Spleen (tissue), 11 donors: ENCODE results near the gene AQP12A. TPM values are rescaled to one million over a fixed set of nuclear protein-coding genes. Genes with fewer than 3 reads are reported as not detected.

Experiments used
- DNase-seq: peaks from one replicate; pipeline ENCODE4 v3.0.0-alpha.2; 2020
- H3K27ac ChIP-seq, 8 donors: fragments of 200-600 bp; sonication (generic) in 7 of 8; 1 replicate in 4 of 8; 2 replicates in 4 of 8; pipeline versions ENCODE4 v1.5.0 to v1.8.0; 2016 to 2021; ENCODE audit warnings: inconsistent platforms in 4 of 8, mild to moderate bottlenecking in 4 of 8, moderate library complexity in 1 of 8
- H3K27me3 ChIP-seq, 7 donors: fragments of 200-600 bp; sonication (generic) in 6 of 7; replicated peaks in 1 of 7; 1 replicate in 4 of 7; 2 replicates in 3 of 7; pipeline versions ENCODE4 v1.5.0 to v1.8.0; 2016 to 2021; ENCODE audit warnings: inconsistent platforms in 3 of 7, mild to moderate bottlenecking in 1 of 7
- H3K36me3 ChIP-seq, 6 donors: fragments of 200-600 bp; sonication (generic) in 5 of 6; 1 replicate in 4 of 6; 2 replicates in 2 of 6; pipeline versions ENCODE4 v1.5.0 to v1.8.0; 2016 to 2021; ENCODE audit warnings: inconsistent platforms in 2 of 6
- H3K4me1 ChIP-seq, 6 donors: fragments of 200-600 bp; sonication (generic) in 5 of 6; 1 replicate in 3 of 6; 2 replicates in 3 of 6; pipeline versions ENCODE4 v1.5.0 to v1.8.0; 2016 to 2021; ENCODE audit warnings: inconsistent platforms in 3 of 6
- H3K4me3 ChIP-seq, 8 donors: fragments of 200-600 bp; sonication (generic) in 7 of 8; 1 replicate in 4 of 8; 2 replicates in 4 of 8; pipeline versions ENCODE4 v1.5.0 to v1.8.0; 2016 to 2021; ENCODE audit warnings: inconsistent platforms in 4 of 8, mild to moderate bottlenecking in 4 of 8, moderate library complexity in 2 of 8
- H3K9me3 ChIP-seq, 8 donors: fragments of 200-600 bp; sonication (generic) in 7 of 8; 1 replicate in 4 of 8; 2 replicates in 4 of 8; pipeline versions ENCODE4 v1.5.0 to v1.8.0; 2016 to 2021; ENCODE audit warnings: inconsistent platforms in 4 of 8
- POLR2A ChIP-seq, 3 donors: fragments of 450-650 bp; IDR thresholded peaks; one replicate each; pipeline ENCODE4 v1.5.1; 2017; ENCODE audit warnings: antibody characterized with exemption in 3 of 3, mild to moderate bottlenecking in 1 of 3
- POLR2AphosphoS5 ChIP-seq, 3 donors: sonication (generic); formaldehyde crosslinking; IDR thresholded peaks; one replicate each; pipeline ENCODE4 v1.5.1; 2017; ENCODE audit warnings: antibody characterized with exemption in 3 of 3
- WGBS, 5 donors: extraction: QIAGEN DNeasy Blood & Tissue Kit in 3 of 5; methylation state at CpG; one replicate each; pipeline versions ENCODE4 v1.1.5 to v1.1.7; 2013 to 2018; 5-methylcytosine and 5-hydroxymethylcytosine counted together
- intact Hi-C: fragments of 100-400 bp; cut with DNase I; formaldehyde crosslinking; loops from one replicate; pipeline ENCODE4 v1.15.0; 2023; ENCODE audit warnings: low total_unique reads
- polyA plus RNA-seq, 3 donors: library from polyadenylated mRNA; stranded (reverse); fragments of 200-250 nt; gene quantifications; one replicate each; pipeline ENCODE4 v1.2.1, GENCODE V29; 2013
- small RNA-seq, 4 donors: library from RNA; depleted of rRNA; stranded (forward); fragments of <200 nt; gene quantifications; one replicate each; pipeline ENCODE3, GENCODE V24; 2016
- total RNA-seq, 7 donors: library from RNA; depleted of rRNA in 3 of 7; stranded (reverse); fragments of >200 nt in 3 of 7; fragmentation: NEBNext Ultra II Directional in 4 of 7; extraction: Animal tissue kit (Norgen Biotek cat#: 25700) in 4 of 7; gene quantifications; one replicate each; pipeline versions ENCODE4 v1.1.0 to v1.2.1, GENCODE V29; 2016 to 2021
- TF ChIP-seq, protein P1 (sequence below), 11 experiments: fragments of 200-600 bp in 7 of 11; fragments of 450-650 bp in 4 of 11; sonication (generic) in 4 of 11; IDR thresholded peaks in 8 of 11; conservative IDR thresholded peaks in 3 of 11; 1 replicate in 7 of 11; 2 replicates in 4 of 11; pipeline versions ENCODE4 v1.4.0 to v1.8.0; 2016 to 2021; ENCODE audit warnings: antibody characterized with exemption in 11 of 11, inconsistent platforms in 4 of 11, mild to moderate bottlenecking in 1 of 11
- donor health status: healthy with polysubstance abuse.
- donor health status: DM: no; HTN: no; CAD: no; lungs with moderate emphysema.
- donor health status: DM: no; HTN: no; CAD: no.
- donor health status: Bipolar disorder and iron deficiency.
- donor health status: healthy.
- donor health status: DM: no; HTN: no; CAD: no.
- donor health status: DM: yes; HTN: yes; CAD: no.

AQP12A gene
- total and polyA plus RNA-seq, 10 donors: 1.6 to 1.8 TPM; not detected in 8

GRCh38 chr2:240747256-240747655 is 55.6 kb downstream of the AQP12A start:
- no peak overlapping the region for H3K27ac ChIP-seq
- DNase-seq: no peak
- H3K27me3 ChIP-seq: no peaks in the 10 kb centered on the region
- 88 to 96% (median 93%) methylated on average over 8 to 11 of the region's 11 CpGs for WGBS, 5 donors
- no peaks in the 10 kb centered on the region for H3K36me3 ChIP-seq
- intact Hi-C loops: no loop called here
- no peak overlapping the region for H3K4me3 ChIP-seq
- TF ChIP-seq POLR2A (IDR thresholded peaks at IDR 0.05) (no peak), POLR2AphosphoS5 (IDR thresholded peaks at IDR 0.05) (no peak)
- TF ChIP-seq, protein P1, sequence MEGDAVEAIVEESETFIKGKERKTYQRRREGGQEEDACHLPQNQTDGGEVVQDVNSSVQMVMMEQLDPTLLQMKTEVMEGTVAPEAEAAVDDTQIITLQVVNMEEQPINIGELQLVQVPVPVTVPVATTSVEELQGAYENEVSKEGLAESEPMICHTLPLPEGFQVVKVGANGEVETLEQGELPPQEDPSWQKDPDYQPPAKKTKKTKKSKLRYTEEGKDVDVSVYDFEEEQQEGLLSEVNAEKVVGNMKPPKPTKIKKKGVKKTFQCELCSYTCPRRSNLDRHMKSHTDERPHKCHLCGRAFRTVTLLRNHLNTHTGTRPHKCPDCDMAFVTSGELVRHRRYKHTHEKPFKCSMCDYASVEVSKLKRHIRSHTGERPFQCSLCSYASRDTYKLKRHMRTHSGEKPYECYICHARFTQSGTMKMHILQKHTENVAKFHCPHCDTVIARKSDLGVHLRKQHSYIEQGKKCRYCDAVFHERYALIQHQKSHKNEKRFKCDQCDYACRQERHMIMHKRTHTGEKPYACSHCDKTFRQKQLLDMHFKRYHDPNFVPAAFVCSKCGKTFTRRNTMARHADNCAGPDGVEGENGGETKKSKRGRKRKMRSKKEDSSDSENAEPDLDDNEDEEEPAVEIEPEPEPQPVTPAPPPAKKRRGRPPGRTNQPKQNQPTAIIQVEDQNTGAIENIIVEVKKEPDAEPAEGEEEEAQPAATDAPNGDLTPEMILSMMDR (IDR thresholded peaks at IDR 0.05 in 8 of 11, conservative IDR thresholded peaks at IDR 0.05 in 3 of 11): no peak
- no peaks in the 10 kb centered on the region for H3K9me3 ChIP-seq
- H3K4me1 ChIP-seq: no peaks in the 10 kb centered on the region

Small RNA genes lying within 50 kb of the gene (small RNA-seq; reads per million reads assigned to genes)
- 0 reads per million in 4 donors for gene AC011298.3

Other genes starting within 250 kb of the AQP12A start
- gene ANKMY1, start 133.9 kb upstream of the AQP12A start, total RNA-seq: 10 to 100 TPM; 26.5 to 45.5 (median 30.1) TPM
- gene ANKMY1, start 133.9 kb upstream of the AQP12A start, polyA plus RNA-seq: 10 to 100 TPM in 1 of 3 donors, 1 to 10 TPM in 2; 7.6 to 11.4 (median 8.1) TPM
- 10 to 100 TPM in 1 of 7 donors, 1 to 10 TPM in 6; 5.9 to 13.6 (median 7.1) TPM for gene DUSP28, start 131.5 kb upstream of the AQP12A start, total RNA-seq
- 1 to 10 TPM; 6.5 to 9.0 (median 7.9) TPM for gene DUSP28, start 131.5 kb upstream of the AQP12A start, polyA plus RNA-seq
- 100 to 1,000 TPM in 2 of 7 donors, 10 to 100 TPM in 5; 57.2 to 116 (median 73.0) TPM for gene RNPEPL1, start 123.4 kb upstream of the AQP12A start, total RNA-seq
- gene RNPEPL1, start 123.4 kb upstream of the AQP12A start, polyA plus RNA-seq: 100 to 1,000 TPM in 2 of 3 donors, 10 to 100 TPM in 1; 79.8 to 165 (median 107) TPM
- 10 to 100 TPM; 43.0 to 82.6 (median 59.4) TPM for gene CAPN10, start 105.1 kb upstream of the AQP12A start, total RNA-seq
- 10 to 100 TPM; 34.7 to 83.1 (median 66.1) TPM for gene CAPN10, start 105.1 kb upstream of the AQP12A start, polyA plus RNA-seq
- 10 to 100 TPM; 10.3 to 25.3 (median 18.7) TPM for gene GPR35, start 66.4 kb upstream of the AQP12A start, total RNA-seq
- gene GPR35, start 66.4 kb upstream of the AQP12A start, polyA plus RNA-seq: 10 to 100 TPM in 2 of 3 donors, 1 to 10 TPM in 1; 7.4 to 19.1 (median 17.8) TPM
- gene AQP12B, start 9.0 kb upstream of the AQP12A start, total RNA-seq: under 1 TPM in 1 of 7 donors, not detected in 6; 0.95 TPM
- gene AQP12B, start 9.0 kb upstream of the AQP12A start, polyA plus RNA-seq: 1 to 10 TPM in 1 of 3 donors, under 1 TPM in 1, not detected in 1; 0.03 to 1.8 TPM
- gene KIF1A, start 128.4 kb downstream of the AQP12A start, total RNA-seq: 1 to 10 TPM in 2 of 7 donors, under 1 TPM in 4, not detected in 1; 0.17 to 2.0 (median 0.86) TPM
- gene KIF1A, start 128.4 kb downstream of the AQP12A start, polyA plus RNA-seq: under 1 TPM; 0.02 to 0.11 (median 0.10) TPM
- 1 to 10 TPM in 5 of 7 donors, under 1 TPM in 1, not detected in 1; 0.70 to 4.5 (median 3.8) TPM for gene AGXT, start 177.0 kb downstream of the AQP12A start, total RNA-seq
- gene AGXT, start 177.0 kb downstream of the AQP12A start, polyA plus RNA-seq: 1 to 10 TPM in 2 of 3 donors, under 1 TPM in 1; 0.61 to 1.5 (median 1.2) TPM
- under 1 TPM in 2 of 7 donors, not detected in 5; 0.33 to 0.70 TPM for gene MAB21L4, start 204.3 kb downstream of the AQP12A start, total RNA-seq
- under 1 TPM in 2 of 3 donors, not detected in 1; 0.04 to 0.13 TPM for gene MAB21L4, start 204.3 kb downstream of the AQP12A start, polyA plus RNA-seq
- gene CROCC2, start 214.5 kb downstream of the AQP12A start, total RNA-seq: 1 to 10 TPM in 4 of 7 donors, under 1 TPM in 3; 0.29 to 3.6 (median 1.1) TPM
- gene CROCC2, start 214.5 kb downstream of the AQP12A start, polyA plus RNA-seq: under 1 TPM; 0.04 to 0.74 (median 0.17) TPM